Neural cell (in vitro differentiated cells): ENCODE data around the gene RNF182.
"Not testable (repeated sequence)": the region's sequence is repeated elsewhere in the genome, so short reads cannot be mapped to it uniquely, and the experiment has no call there.

Experiments
- CTCF ChIP-seq: fragments of 450-650 bp; IDR thresholded peaks from 2 replicates; pipeline ENCODE4 v1.5.1; 2014; ENCODE audit warnings: antibody characterized with exemption, mild to moderate bottlenecking, moderate library complexity; ENCODE audit not compliant: poor library complexity, severe bottlenecking
- EP300 ChIP-seq: fragments of 450-650 bp; conservative IDR thresholded peaks from 2 replicates; pipeline ENCODE4 v1.6.1; 2014; ENCODE audit warnings: antibody characterized with exemption, mild to moderate bottlenecking, moderate library complexity; ENCODE audit not compliant: poor library complexity, severe bottlenecking
- EZH2 ChIP-seq: fragments of 200-600, 300-800 bp; shearing (Covaris generic), sonication (generic); IDR thresholded peaks from 2 replicates; pipeline ENCODE4 v1.6.1; 2014; ENCODE audit warnings: antibody characterized with exemption, low read length, borderline replicate concordance, mild to moderate bottlenecking; ENCODE audit not compliant: insufficient read depth, poor library complexity, severe bottlenecking
- MXI1 ChIP-seq: fragments of 450-650 bp; conservative IDR thresholded peaks from 2 replicates; pipeline ENCODE4 v1.6.1; 2014; ENCODE audit warnings: antibody characterized with exemption, mild to moderate bottlenecking; ENCODE audit not compliant: poor library complexity, severe bottlenecking
- POLR2AphosphoS5 ChIP-seq: IDR thresholded peaks from 2 replicates; pipeline ENCODE4 v1.6.1; 2012
- SMC3 ChIP-seq: fragments of 450-650 bp; conservative IDR thresholded peaks from 2 replicates; pipeline ENCODE4 v1.6.1; 2014; ENCODE audit warnings: antibody characterized with exemption, mild to moderate bottlenecking, moderate library complexity; ENCODE audit not compliant: poor library complexity

GRCh38 chr6:13972602-13973001, 47.9 kb downstream of the RNF182 start:
- TF ChIP-seq CTCF, MXI1, EZH2, SMC3, POLR2AphosphoS5, EP300: not testable (repeated sequence)
